Activated CD4-positive, alpha-beta memory T cell treated with anti-CD3 and anti-CD28 coated beads, Interleukin-2, amount 10 ng/mL, durations not matched to agents 7 days and 5 days (primary cell): Measurements from ENCODE around the gene RASSF6. TPM values are rescaled to one million over a fixed set of nuclear protein-coding genes. Genes with fewer than 3 reads are reported as not detected.

Experiments used
- CTCF ChIA-PET: fragments of 350-600 bp; sonication (Branson Sonifier 250); formaldehyde crosslinking; loops from one replicate; lab custom pipeline; 2021; ENCODE audit warnings: antibody characterized with exemption, inconsistent platforms; lab: Charles Lee
- POLR2A ChIA-PET: fragments of 350-600 bp; sonication (Branson Sonifier 250); formaldehyde crosslinking; loops from one replicate; lab custom pipeline; 2021; ENCODE audit warnings: antibody characterized with exemption; lab: Charles Lee
- DNase-seq: peaks from one replicate; pipeline ENCODE4 v3.0.0-alpha.2; 2020
- H3K27ac Mint-ChIP-seq: one replicate; pipeline ENCODE4 v1.8.0; 2021; ENCODE audit warnings: mild to moderate bottlenecking, mixed read lengths
- H3K27me3 Mint-ChIP-seq: one replicate; pipeline ENCODE4 v1.8.0; 2021; ENCODE audit warnings: mixed read lengths
- H3K36me3 Mint-ChIP-seq: one replicate; pipeline ENCODE4 v1.8.0; 2021; ENCODE audit warnings: low read depth, mixed read lengths
- H3K4me1 Mint-ChIP-seq: one replicate; pipeline ENCODE4 v1.8.0; 2021; ENCODE audit warnings: mixed read lengths
- H3K4me3 Mint-ChIP-seq: one replicate; pipeline ENCODE4 v1.8.0; 2021; ENCODE audit warnings: mild to moderate bottlenecking, mixed read lengths
- H3K9me3 Mint-ChIP-seq: one replicate; pipeline ENCODE4 v1.8.0; 2021; ENCODE audit warnings: mixed read lengths
- total RNA-seq, 2 experiments: library from RNA; stranded (reverse); gene quantifications; one replicate each; pipeline ENCODE4 v1.2.3, GENCODE V29; 2021

Gene RASSF6
- total RNA-seq, 2 experiments from 2014 or later, result 0.05 TPM; not detected in 1

- peaks cover 4% of the 10 kb centered on the region for H3K27me3 Mint-ChIP-seq
- ChIA-PET POLR2A (no interaction called here), CTCF (no interaction called here)
- no peaks in the 10 kb centered on the region for H3K9me3 Mint-ChIP-seq
- no peak for DNase-seq
- no peak overlapping the region for H3K4me3 Mint-ChIP-seq
- no peak overlapping the region for H3K27ac Mint-ChIP-seq
- H3K36me3 Mint-ChIP-seq, result no peaks in the 10 kb centered on the region
- no peaks in the 10 kb centered on the region for H3K4me1 Mint-ChIP-seq
Observed at GRCh38 chr4:73528171-73528570, 92.1 kb downstream of the RASSF6 start.

GRCh38 chr4:73527196-73527595, 93.0 kb downstream of the RASSF6 start:
- H3K27ac Mint-ChIP-seq, result no peak overlapping the region
- H3K27me3 Mint-ChIP-seq, result peaks cover 4% of the 10 kb centered on the region
- H3K4me3 Mint-ChIP-seq, result no peak overlapping the region
- no peak for DNase-seq
- CTCF ChIA-PET, result no interaction called here
- POLR2A ChIA-PET, result no interaction called here
- no peaks in the 10 kb centered on the region for H3K36me3 Mint-ChIP-seq
- H3K4me1 Mint-ChIP-seq, result no peaks in the 10 kb centered on the region
- H3K9me3 Mint-ChIP-seq, result no peaks in the 10 kb centered on the region

GRCh38 chr4:73525611-73526010, 94.6 kb downstream of the RASSF6 start:
- no peaks in the 10 kb centered on the region for H3K27me3 Mint-ChIP-seq
- no peak for DNase-seq
- POLR2A ChIA-PET, result no interaction called here

GRCh38 chr4:73523126-73523525, 97.1 kb downstream of the RASSF6 start:
- H3K4me3 Mint-ChIP-seq, result no peak overlapping the region
- no peaks in the 10 kb centered on the region for H3K4me1 Mint-ChIP-seq
- ChIA-PET POLR2A (no interaction called here), CTCF (no interaction called here)
- no peaks in the 10 kb centered on the region for H3K9me3 Mint-ChIP-seq
- no peaks in the 10 kb centered on the region for H3K27me3 Mint-ChIP-seq
- no peaks in the 10 kb centered on the region for H3K36me3 Mint-ChIP-seq
- DNase-seq, result no peak
- no peak overlapping the region for H3K27ac Mint-ChIP-seq

More at GRCh38 chr4:73525611-73526010, 94.6 kb downstream of the RASSF6 start:
- no peaks in the 10 kb centered on the region for H3K36me3 Mint-ChIP-seq
- CTCF ChIA-PET, result no interaction called here
- no peaks in the 10 kb centered on the region for H3K9me3 Mint-ChIP-seq
- H3K4me1 Mint-ChIP-seq, result no peaks in the 10 kb centered on the region
- H3K4me3 Mint-ChIP-seq, result no peak overlapping the region
- H3K27ac Mint-ChIP-seq, result no peak overlapping the region

Other genes with a start within 250 kb of the RASSF6 start
- gene ALB, start 216.1 kb downstream of the RASSF6 start, total RNA-seq, result not detected
- not detected for gene AFP, start 184.2 kb downstream of the RASSF6 start, total RNA-seq
- gene AFM, start 138.7 kb downstream of the RASSF6 start, total RNA-seq, result not detected
- gene CXCL8, start 120.1 kb upstream of the RASSF6 start, total RNA-seq, result 10 to 100 TPM; 12.5 to 13.2 TPM
- gene CXCL6, start 216.2 kb upstream of the RASSF6 start, total RNA-seq, result not detected
- not detected for gene PF4V1, start 232.9 kb upstream of the RASSF6 start, total RNA-seq
- not detected for gene CXCL1, start 249.0 kb upstream of the RASSF6 start, total RNA-seq